HG03460 (cell line): ENCODE data around the gene LRCH1.

Experiments used
- ATAC-seq: cut with Tn5 transposase; IDR thresholded peaks from one replicate; pipeline ENCODE4 v1.9.1; 2021; ENCODE audit not compliant: unreplicated experiment

LRCH1 gene

GRCh38 chr13:46683676-46684260 lies 130.8 kb downstream of the LRCH1 start:
- no peak for ATAC-seq

DNA sequence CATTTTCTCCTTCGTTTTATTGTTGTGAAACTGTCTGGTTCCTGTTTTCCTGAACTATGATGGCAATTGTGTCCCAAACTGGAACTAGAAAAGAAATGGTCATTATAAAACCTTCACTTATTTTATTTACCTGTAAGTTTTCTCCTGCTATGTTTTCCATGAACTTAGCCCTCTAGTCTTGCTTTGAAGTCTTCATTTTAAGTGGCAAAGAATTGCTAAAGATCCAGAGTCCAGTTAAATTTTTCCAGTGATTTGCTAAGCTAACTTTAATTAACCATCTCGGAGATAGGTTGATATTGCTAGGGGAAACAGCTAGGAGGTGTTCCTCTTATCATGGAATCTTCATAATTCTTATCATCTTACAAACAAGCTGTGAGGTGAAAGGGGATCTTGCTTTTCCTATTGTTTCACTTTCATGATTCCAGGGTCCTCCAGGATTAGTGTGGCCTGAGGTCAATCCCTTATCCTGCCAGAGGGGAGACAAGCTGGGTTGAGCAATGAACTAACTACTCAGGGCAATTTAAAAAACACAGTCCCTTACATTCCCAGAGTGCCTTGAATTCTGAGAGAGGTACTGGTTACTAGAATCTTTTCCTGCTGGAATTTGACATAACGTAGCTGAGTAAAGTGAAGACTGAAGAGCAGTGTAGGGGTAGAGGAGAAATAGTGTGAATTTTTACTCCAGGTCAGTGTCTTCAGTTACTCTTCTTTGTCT lies 131.5 kb downstream of the LRCH1 start:
- ATAC-seq: no peak

DNA sequence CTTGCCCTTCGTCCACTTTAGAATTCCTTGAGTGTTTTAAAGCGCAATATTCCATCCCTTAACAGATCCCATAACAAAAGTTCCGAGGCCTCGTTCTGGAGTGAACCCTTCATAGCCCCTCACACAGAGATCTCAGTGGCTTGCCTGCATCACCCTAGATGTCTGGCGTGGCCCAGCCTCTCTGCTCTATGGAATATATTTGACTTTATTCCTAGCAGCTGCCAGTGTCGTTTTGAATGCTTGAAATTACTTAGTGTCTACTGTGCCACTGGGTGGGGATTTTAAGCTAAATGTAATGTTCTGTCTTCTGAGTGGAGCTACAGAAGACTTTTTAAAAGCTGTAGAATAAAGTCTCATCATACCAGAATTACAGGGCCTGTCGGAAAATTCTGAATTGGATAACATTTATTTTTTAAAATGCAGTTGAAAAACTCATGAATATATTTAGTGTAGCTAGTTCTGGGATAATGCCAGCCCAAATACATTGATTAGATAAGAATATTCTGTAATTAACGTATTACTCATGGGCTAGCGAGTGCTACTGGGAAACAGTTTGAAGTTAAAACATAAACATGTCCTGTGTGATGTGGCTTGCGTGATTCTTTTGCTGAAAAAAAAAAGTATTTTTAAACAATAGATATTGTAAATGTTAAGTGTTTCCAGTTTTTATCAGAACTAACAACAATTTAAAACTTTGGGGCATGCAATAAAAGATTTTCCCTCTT lies 132.2 kb downstream of the LRCH1 start:
- no peak for ATAC-seq

DNA sequence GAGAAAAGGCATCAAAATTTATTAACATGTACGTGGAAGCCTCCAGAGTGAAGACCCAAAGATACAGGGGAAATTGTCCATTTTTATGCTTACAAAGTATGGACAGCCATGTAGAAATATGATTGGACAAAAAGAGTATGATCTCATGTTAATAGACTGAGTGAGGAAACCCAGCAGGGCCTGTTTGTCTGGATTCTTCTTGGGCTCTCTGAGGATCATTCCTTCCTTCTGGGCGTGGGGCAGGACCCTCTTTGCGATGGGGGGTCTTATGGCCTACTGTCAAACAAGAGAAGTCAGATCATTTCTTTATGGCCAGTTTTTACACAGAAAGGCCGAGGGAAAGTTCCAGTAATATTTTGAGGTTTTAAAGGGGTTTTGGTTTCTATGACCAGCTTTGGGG lies 133.2 kb downstream of the LRCH1 start:
- no peak for ATAC-seq

- no peak for ATAC-seq
These were observed 134.8 kb downstream of the LRCH1 start for GRCh38 chr13:46687810-46688209.

DNA sequence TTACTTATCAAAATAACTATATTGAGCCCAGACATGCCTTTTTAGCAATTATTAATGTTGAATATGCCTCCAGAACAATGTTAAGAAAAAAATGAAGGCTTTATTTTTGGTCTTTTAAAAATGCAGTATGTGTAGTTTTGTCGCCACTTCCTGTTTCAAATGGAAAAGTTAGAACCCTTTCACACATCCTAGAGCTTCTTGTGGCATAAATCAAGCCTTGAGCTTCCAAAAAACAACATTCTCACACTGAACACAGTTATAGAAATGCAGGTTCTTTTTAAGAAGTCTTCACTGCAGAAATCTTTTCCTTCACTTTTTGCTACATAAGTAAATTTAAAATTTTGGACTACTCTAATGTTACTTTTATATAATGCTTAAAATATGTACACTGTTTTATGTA lies 135.3 kb downstream of the LRCH1 start:
- ATAC-seq: no peak

DNA sequence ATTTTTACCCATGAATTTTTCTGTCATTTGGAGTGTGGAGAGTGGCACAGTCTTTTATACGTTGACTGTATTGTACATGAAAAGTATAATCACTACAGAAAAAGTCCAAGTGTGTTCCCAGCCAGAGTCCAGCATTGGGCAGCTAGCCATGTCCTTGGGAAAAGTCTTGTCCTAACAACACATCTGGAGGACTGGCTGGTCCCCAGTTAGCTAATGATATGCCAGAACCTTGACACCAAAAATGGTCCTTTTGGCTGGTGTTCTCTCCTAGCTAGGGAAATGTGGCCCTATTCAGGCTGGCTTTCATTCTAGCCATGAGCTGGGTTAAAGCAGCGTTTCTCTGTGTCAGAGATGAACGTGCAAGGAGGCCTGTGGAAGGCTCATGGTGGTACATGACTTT lies 145.0 kb downstream of the LRCH1 start:
- ATAC-seq: no peak

GRCh38 chr13:46698910-46699460 lies 146.0 kb downstream of the LRCH1 start:
- no peak for ATAC-seq

DNA sequence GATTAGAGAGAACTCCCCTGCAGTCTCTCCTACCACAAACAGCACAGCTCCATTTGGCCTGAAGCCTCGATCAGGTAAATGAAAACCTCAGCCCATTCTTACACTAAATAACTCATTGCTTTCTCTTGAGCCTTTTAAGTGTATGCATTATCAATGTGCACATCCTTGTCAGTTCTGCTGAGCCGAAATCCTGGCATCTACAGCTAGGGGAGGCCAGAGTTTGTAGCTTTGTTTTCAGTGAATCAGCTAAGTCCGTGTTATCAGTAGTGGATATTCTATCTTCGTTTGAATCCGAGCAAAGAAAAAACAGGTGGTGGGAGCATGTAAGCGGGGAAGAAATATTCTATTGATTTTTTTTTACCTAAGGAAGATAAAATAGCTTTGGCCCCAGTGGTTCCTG lies 159.6 kb downstream of the LRCH1 start:
- no peak for ATAC-seq

- no peak for ATAC-seq
These were observed 162.4 kb downstream of the LRCH1 start for GRCh38 chr13:46715363-46715762.

DNA sequence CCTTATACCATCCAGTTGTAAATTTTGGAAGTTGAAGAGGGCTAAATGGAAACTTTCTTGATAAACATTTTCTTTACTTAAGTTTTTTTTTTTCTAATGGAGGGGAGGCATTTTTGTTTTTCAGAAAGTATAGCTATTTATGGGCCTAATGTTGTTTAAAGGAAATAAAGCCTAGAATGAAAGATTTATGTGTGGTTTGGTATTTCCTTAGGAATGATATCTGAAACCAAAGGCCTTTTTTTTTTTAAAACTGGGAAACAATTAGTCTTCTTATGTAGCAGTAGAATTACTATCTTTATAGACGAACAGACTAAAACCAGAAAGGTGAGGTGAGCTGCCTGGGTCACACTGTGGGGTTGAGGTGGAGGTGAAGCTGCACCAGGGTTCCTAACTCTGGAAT lies 163.9 kb downstream of the LRCH1 start:
- ATAC-seq: no peak

DNA sequence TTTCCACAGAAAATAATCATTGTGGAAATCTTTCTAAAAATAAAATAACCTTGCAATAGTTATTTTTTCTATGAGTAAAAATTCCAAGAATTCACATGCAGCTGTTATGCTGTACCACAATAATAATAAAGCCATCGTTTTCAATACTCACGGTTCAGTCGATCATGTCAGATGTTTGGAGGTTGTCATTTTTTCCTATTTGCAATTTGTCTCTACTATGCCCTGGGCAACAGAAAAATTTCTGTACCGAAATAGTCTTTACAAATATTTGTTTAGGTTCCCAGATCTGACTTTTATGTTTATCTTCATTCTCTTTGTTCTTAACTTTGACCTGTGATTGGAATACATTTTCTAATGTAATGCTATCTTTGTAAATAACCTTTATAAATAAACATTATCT lies 164.3 kb downstream of the LRCH1 start:
- no peak for ATAC-seq

DNA sequence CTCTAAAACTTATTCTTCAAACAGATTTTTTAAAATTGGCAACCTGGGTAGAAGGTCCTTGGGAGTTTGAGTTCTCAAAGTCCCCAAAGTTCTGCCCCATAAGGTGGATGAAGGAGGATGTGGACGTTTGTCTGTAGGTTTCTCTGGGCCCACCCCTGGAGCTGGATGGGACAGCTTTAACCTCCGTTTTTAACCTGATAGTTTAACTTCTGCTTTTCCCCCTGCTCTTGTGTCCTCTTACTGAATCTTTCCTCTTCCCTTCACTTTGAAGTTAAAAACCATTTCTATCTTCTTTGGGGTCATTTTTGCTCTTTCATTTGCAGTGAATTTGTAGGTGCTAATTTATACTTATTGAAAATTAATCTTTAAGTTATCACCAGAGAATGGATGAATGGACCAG lies 164.9 kb downstream of the LRCH1 start:
- no peak for ATAC-seq

DNA sequence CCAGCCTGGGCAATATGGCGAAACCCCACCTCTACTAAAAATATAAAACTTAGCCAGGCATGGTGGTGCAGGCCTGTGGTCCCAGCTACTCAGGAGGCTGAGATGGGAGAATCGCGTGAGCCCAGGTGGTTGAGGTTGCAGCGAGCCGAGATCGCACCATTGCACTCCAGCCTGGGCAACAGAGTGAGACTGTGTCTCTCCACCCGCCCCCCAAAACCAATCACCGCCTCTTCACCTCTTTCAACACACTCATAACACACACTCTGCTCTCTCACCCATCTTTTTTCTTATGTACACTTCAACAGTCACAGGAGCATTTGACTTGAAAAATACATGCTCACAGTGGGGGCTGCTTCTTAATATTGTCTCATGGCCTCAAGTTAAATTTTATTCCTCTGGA lies 167.2 kb downstream of the LRCH1 start:
- no peak for ATAC-seq

- ATAC-seq: no peak
These were observed 168.1 kb downstream of the LRCH1 start for GRCh38 chr13:46721054-46721453.

- ATAC-seq: no peak
These were observed 173.4 kb downstream of the LRCH1 start for GRCh38 chr13:46726347-46726746.

GRCh38 chr13:46728777-46729176 lies 175.8 kb downstream of the LRCH1 start:
- no peak for ATAC-seq

DNA sequence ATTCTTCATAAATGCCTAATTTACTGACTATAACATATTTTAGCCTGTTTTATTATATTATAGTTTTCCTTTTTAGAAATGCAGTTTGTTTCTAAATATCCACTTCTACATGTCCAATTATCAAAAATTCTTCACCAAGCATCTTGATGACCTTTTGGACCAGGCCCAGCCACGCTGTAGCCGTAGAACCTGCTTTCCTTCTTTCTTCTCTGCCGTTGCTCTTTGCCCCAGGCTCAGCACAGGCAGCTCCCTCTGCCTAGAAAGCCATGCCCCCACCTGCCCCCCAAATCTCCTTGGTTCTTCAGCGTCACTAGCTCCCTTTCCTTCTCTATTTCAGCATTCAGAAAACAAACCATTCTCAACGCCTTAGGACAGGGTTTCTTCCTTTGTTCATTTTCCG lies 178.6 kb downstream of the LRCH1 start:
- no peak for ATAC-seq

DNA sequence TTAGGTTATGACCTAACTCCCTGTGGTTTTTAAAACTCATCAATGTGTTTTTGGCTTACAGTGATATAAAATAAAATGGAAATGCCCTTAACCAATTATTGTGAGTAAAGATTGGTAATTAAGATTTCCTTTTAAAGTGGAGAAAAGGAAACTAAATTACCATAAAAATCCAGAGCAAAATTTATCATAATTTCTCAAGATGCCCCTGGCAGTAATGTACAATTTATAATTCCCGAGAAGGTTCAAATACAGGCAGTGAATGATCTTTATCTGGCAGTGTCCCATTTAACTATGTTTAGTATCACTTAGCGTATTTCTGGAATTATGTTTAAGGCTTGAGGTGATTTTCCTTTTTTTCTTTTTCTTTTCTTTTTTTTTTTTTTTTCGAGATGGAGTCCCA lies 182.5 kb downstream of the LRCH1 start:
- ATAC-seq: no peak

- no peak for ATAC-seq
These were observed 183.8 kb downstream of the LRCH1 start for GRCh38 chr13:46736541-46737310.

DNA sequence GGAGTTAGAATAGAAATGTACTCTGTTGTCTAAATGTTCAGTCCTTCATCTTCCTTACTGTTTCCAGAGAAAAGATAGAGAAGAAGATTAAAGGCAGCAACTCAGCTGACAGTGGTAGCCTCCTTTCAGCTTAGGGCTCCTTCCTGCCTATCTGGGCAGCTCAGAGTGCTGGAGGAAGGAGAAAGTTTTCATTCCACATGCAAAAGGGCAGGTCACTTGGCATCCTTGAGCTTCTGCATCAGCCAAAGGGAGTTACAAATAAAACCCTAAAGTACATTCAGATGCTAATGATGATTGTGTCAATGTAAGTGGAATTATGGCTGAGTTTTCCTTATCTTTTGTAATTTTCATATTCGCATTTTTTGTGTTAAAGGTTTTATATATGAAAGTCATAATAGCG lies 185.1 kb downstream of the LRCH1 start:
- ATAC-seq: no peak
